Measurements from ENCODE around the gene POC1A. TPM values are rescaled to one million over a fixed set of nuclear protein-coding genes. Genes with fewer than 3 reads are reported as not detected.

Gene POC1A
- total and polyA plus RNA-seq, 9 of the 15 experiments (the other 6 are each of a cell fraction or from before 2014, with no cell fraction given) = 7.2 to 17.5 (median 12.1) TPM

GRCh38 chr3:52150860-52151259, 3.4 kb downstream of the POC1A start (continued):
- TF ChIP-seq RERE (CRISPR knock-in tag; IDR thresholded peaks at IDR 0.05; ENCODE audit: borderline replicate concordance) (no peak), CLOCK (CRISPR knock-in tag; IDR thresholded peaks at IDR 0.05; ENCODE audit: borderline replicate concordance) (no peak), HES1 (IDR thresholded peaks at IDR 0.05; ENCODE audit: low read depth) (no peak), POLR2B (IDR thresholded peaks at IDR 0.05; ENCODE audit: low read depth, partially characterized antibody) (no peak), BMI1 (IDR thresholded peaks at IDR 0.05; ENCODE audit: low read length) (no peak), TAL1 (IDR thresholded peaks at IDR 0.05) (no peak), CBFA2T2 (conservative IDR thresholded peaks at IDR 0.05) (no peak), MED1 (CRISPR knock-in tag; IDR thresholded peaks at IDR 0.05; ENCODE audit: borderline replicate concordance) (no peak)

All from K562 (cell line).